Osteoblast (primary cell): ENCODE data around the gene DNER. TPM values are rescaled to one million over a fixed set of nuclear protein-coding genes. Genes with fewer than 3 reads are reported as not detected.

ENCODE experiments used
- DNase-seq: peaks from one replicate; pipeline ENCODE4 v3.0.0; 2011; ENCODE audit warnings: low spot score, mixed read lengths; ENCODE audit not compliant: insufficient read length; ENCODE audit errors: missing footprints
- H2AFZ ChIP-seq: 2 replicates; pipeline ENCODE4 v1.6.0; 2011; ENCODE audit warnings: mild to moderate bottlenecking, low read length
- H3K27ac ChIP-seq: 2 replicates; pipeline ENCODE4 v1.5.1; 2011; ENCODE audit warnings: mild to moderate bottlenecking, low read depth, low read length, moderate library complexity
- H3K27me3 ChIP-seq: 2 replicates; pipeline ENCODE4 v1.6.0; 2012; ENCODE audit warnings: mild to moderate bottlenecking, control low read depth, inconsistent platforms, low read length, moderate library complexity; ENCODE audit not compliant: insufficient read depth
- H3K36me3 ChIP-seq: 2 replicates; pipeline ENCODE4 v1.5.1; 2011; ENCODE audit warnings: mild to moderate bottlenecking, low read length, control low read depth, moderate library complexity; ENCODE audit not compliant: insufficient read depth
- H3K4me1 ChIP-seq: 2 replicates; pipeline ENCODE4 v1.5.1; 2011; ENCODE audit warnings: mild to moderate bottlenecking, low read length, control low read depth, moderate library complexity; ENCODE audit not compliant: insufficient read depth
- H3K4me2 ChIP-seq: 2 replicates; pipeline ENCODE4 v1.6.0; 2011; ENCODE audit warnings: mild to moderate bottlenecking, low read length; ENCODE audit not compliant: insufficient read depth
- H3K4me3 ChIP-seq: fragments of 200-600 bp; sonication (generic); 3 replicates; pipeline ENCODE4 v1.5.1; 2012; ENCODE audit warnings: mild to moderate bottlenecking, low read length, inconsistent platforms; ENCODE audit not compliant: insufficient read depth
- H3K79me2 ChIP-seq: 2 replicates; pipeline ENCODE4 v1.6.0; 2012; ENCODE audit warnings: mild to moderate bottlenecking, low read length, control low read depth, inconsistent platforms; ENCODE audit not compliant: insufficient read depth
- H3K9me3 ChIP-seq: 2 replicates; pipeline ENCODE4 v1.5.1; 2011; ENCODE audit warnings: low read depth, low read length, control low read depth
- H4K20me1 ChIP-seq: 2 replicates; pipeline ENCODE4 v1.6.0; 2012; ENCODE audit warnings: mild to moderate bottlenecking, low read length, control low read depth; ENCODE audit not compliant: insufficient read depth
- CTCF ChIP-seq: IDR thresholded peaks from 2 replicates; pipeline ENCODE4 v1.5.1; 2011; ENCODE audit warnings: mild to moderate bottlenecking, low read depth, low read length, moderate library complexity; ENCODE audit errors: extremely low read depth
- total RNA-seq: library from RNA; depleted of rRNA; stranded (reverse); fragments of >200 nt; gene quantifications from 2 replicates; pipeline ENCODE4 v1.2.3, GENCODE V29; 2012

The DNER gene
- total RNA-seq, 1 donor: 0.36 TPM

- no peaks in the 10 kb centered on the region for H3K9me3 ChIP-seq
Measured at GRCh38 chr2:229636571-229636970, 77.8 kb downstream of the DNER start.

GRCh38 chr2:229635371-229635680 lies 79.0 kb downstream of the DNER start:
- Histone ChIP-seq H3K36me3 (no peaks in the 10 kb centered on the region), H3K79me2 (no peaks in the 10 kb centered on the region), H3K27ac (no peak overlapping the region), H3K4me2 (no peak overlapping the region), H3K4me3 (no peak overlapping the region), H3K9me3 (no peaks in the 10 kb centered on the region), H3K4me1 (no peaks in the 10 kb centered on the region), H4K20me1 (no peaks in the 10 kb centered on the region), H2AFZ (no peak overlapping the region), H3K27me3 (no peaks in the 10 kb centered on the region)
- TF ChIP-seq CTCF: no peak
- DNase-seq: no peak

More at GRCh38 chr2:229636571-229636970, 77.8 kb downstream of the DNER start:
- Histone ChIP-seq H3K4me3 (no peak overlapping the region), H3K27ac (no peak overlapping the region), H3K27me3 (no peaks in the 10 kb centered on the region), H3K79me2 (no peaks in the 10 kb centered on the region), H2AFZ (no peak overlapping the region), H3K4me1 (no peaks in the 10 kb centered on the region), H4K20me1 (no peaks in the 10 kb centered on the region), H3K4me2 (no peak overlapping the region), H3K36me3 (no peaks in the 10 kb centered on the region)
- no peak for DNase-seq
- TF ChIP-seq CTCF: no peak

GRCh38 chr2:229634601-229635370 lies 79.6 kb downstream of the DNER start:
- Histone ChIP-seq H3K36me3 (no peaks in the 10 kb centered on the region), H3K79me2 (no peaks in the 10 kb centered on the region), H3K27me3 (no peaks in the 10 kb centered on the region), H3K4me2 (no peak overlapping the region), H3K4me3 (no peak overlapping the region), H2AFZ (no peak overlapping the region), H3K27ac (no peak overlapping the region), H3K9me3 (no peaks in the 10 kb centered on the region), H3K4me1 (no peaks in the 10 kb centered on the region), H4K20me1 (no peaks in the 10 kb centered on the region)
- TF ChIP-seq CTCF: no peak
- no peak for DNase-seq

GRCh38 chr2:229633556-229633955 lies 80.8 kb downstream of the DNER start:
- no peak for TF ChIP-seq CTCF
- H3K27me3 ChIP-seq: no peaks in the 10 kb centered on the region
- H3K4me1 ChIP-seq: no peaks in the 10 kb centered on the region
- no peak for DNase-seq
- H2AFZ ChIP-seq: no peak overlapping the region
- H3K9me3 ChIP-seq: no peaks in the 10 kb centered on the region
- H3K4me3 ChIP-seq: no peak overlapping the region
- H3K79me2 ChIP-seq: no peaks in the 10 kb centered on the region
- H3K36me3 ChIP-seq: no peaks in the 10 kb centered on the region
- H3K4me2 ChIP-seq: no peak overlapping the region
- no peak overlapping the region for H3K27ac ChIP-seq
- no peaks in the 10 kb centered on the region for H4K20me1 ChIP-seq
